K562 treated with DMSO at 1 percent for 4 hours (cell line): ENCODE results near the gene TSPAN10. TPM values are rescaled to one million over a fixed set of nuclear protein-coding genes. Genes with fewer than 3 reads are reported as not detected.

ENCODE experiments used
- total RNA-seq: library from RNA; unstranded; fragments of 300-600 nt; gene quantifications from 2 replicates; pipeline ENCODE4 v1.2.3, GENCODE V29; 2022; ENCODE audit not compliant: insufficient read depth

The TSPAN10 gene
- total RNA-seq: 0.47 and 0.97 TPM in 2 replicates

DNA sequence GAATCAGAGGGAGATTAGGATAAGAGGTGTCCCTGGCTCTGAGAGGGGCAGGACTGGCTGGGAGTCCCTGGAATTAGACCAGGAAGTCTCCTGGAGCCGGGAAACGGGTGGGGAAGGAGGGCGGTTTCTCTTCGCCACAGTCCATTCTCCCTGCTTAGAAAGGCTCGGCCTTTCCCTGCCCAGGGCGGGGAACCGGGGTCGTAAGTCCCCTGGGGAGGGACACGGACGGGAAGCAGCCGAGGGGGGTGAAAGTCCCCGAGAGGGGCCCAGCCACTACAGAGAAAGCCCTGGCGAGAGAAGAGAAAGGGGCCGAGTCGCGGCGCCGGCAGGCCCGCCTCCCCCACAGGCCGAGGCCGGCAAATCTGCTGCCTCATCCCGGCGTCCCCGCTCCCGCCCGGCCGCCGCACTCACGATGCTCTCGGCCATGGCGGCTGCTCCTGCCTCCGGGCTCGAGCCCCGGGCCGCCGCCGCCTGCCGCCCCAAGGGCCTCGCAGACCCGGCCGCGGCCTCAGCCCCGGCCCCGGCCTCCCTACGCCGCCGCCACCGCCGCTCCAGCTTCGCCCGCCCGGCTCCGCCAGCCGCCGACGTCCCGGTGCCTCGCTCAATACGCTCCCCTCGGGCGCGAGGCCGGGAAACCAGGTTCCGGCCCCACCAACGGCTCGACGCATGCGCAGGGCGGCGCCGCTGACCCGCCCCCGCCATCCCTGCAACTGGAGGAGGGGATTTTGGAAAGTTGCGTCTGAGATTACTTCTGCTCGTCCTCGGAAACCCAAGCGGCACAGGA, at the start of gene TSPAN10, which contains the start of gene NPLOC4:
Gene TSPAN10, plus strand, starts transcription at position 692 of the 784 bp plus-strand sequence. CDS start 5,217 bp downstream, outside the sequence.
Gene NPLOC4, minus strand, starts transcription at position 608 of the 784 bp plus-strand sequence. Its CDS starts 182 bp downstream, at position 426.

GRCh38 chr17:81656118-81656743, 19.2 kb downstream of the TSPAN10 start, which contains the start of gene PDE6G:
PDE6G (minus strand) TSS chr17:81656542; CDS start chr17:81653305, 3,237 bp downstream.

GRCh38 chr17:81666342-81667191, 29.6 kb downstream of the TSPAN10 start, which contains the start of the genes CCDC137 and OXLD1:
CCDC137 (plus strand) TSS chr17:81666737; CDS start chr17:81666767, 30 bp downstream.
OXLD1 (minus strand) TSS chr17:81666605; CDS start chr17:81666577, 28 bp downstream.

GRCh38 chr17:81683584-81684441, 46.8 kb downstream of the TSPAN10 start, which contains the start of the genes ARL16 and HGS:
ARL16 (minus strand) TSS chr17:81683797; CDS start chr17:81683753, 44 bp downstream.
HGS (plus strand) TSS chr17:81684011; CDS start chr17:81684067, 56 bp downstream.

Other genes starting within 250 kb of the TSPAN10 start
- gene BAHCC1, start 241.7 kb upstream of the TSPAN10 start, total RNA-seq: 8.7 and 10.6 TPM in 2 replicates
- 1,873 and 2,081 TPM in 2 replicates for gene ACTG1, start 124.4 kb upstream of the TSPAN10 start, total RNA-seq
- gene FSCN2, start 108.8 kb upstream of the TSPAN10 start, total RNA-seq: not detected in 2 replicates
- 13.8 and 14.7 TPM in 2 replicates for gene FAAP100, start 84.8 kb upstream of the TSPAN10 start, total RNA-seq
- gene NPLOC4, start 84 bp upstream of the TSPAN10 start, total RNA-seq: 96.3 and 121 TPM in 2 replicates
- not detected in 2 replicates for gene PDE6G, start 19.3 kb downstream of the TSPAN10 start, total RNA-seq
- gene OXLD1, start 29.4 kb downstream of the TSPAN10 start, total RNA-seq: 68.0 and 74.2 TPM in 2 replicates
- 31.8 and 43.8 TPM in 2 replicates for gene CCDC137, start 29.5 kb downstream of the TSPAN10 start, total RNA-seq
- 25.4 and 27.2 TPM in 2 replicates for gene ARL16, start 46.6 kb downstream of the TSPAN10 start, total RNA-seq
- 116 and 118 TPM in 2 replicates for gene HGS, start 46.8 kb downstream of the TSPAN10 start, total RNA-seq
- 103 and 114 TPM in 2 replicates for gene MRPL12, start 66.2 kb downstream of the TSPAN10 start, total RNA-seq
- gene SLC25A10, start 75.1 kb downstream of the TSPAN10 start, total RNA-seq: 51.4 and 52.8 TPM in 2 replicates
- gene GCGR, start 167.0 kb downstream of the TSPAN10 start, total RNA-seq: not detected in 2 replicates
- 105 and 145 TPM in 2 replicates for gene MCRIP1, start 196.1 kb downstream of the TSPAN10 start, total RNA-seq
- 0.64 TPM in 1 of 2 replicates, not detected in the other for gene PPP1R27, start 197.9 kb downstream of the TSPAN10 start, total RNA-seq
- 890 and 899 TPM in 2 replicates for gene P4HB, start 223.3 kb downstream of the TSPAN10 start, total RNA-seq
- 224 and 227 TPM in 2 replicates for gene ARHGDIA, start 234.1 kb downstream of the TSPAN10 start, total RNA-seq